ENCODE results near the gene DDX6.
A peak's percentile ranks its signal among the peaks of the same experiment; 100 is the strongest.

DNA sequence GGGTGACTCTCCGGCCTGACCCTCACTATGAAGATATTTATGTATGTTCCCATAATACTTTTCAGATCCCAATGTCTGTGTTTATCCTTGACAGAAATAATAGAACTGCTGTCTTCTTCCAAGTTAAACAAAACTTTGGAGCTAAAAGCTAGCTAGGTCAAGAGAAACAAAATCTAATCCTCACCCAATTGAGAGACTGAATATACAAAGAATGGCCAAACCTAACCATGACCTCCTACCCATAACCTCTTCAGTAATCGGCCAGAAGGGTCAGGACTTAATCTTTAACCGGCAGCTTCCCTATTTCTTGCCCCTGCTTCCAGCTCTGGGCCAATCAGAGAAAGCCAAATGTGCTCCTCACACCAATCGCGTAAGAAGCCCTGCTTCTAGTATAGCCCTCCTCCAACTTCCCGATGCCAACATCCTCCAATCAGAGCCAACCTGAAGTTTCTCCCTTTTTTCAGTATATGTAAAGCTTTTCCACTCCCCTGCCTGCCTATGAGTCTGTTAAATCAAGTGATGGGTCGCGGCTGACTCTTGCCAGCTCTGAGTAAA lies 1.7 kb upstream of the DDX6 start:
- TF ChIP-seq POLR2A (IDR thresholded peaks at IDR 0.05; ENCODE audit: low read depth) (no peak), EP300 (IDR thresholded peaks at IDR 0.05) (no peak)
- TF ChIP-seq, protein P1, sequence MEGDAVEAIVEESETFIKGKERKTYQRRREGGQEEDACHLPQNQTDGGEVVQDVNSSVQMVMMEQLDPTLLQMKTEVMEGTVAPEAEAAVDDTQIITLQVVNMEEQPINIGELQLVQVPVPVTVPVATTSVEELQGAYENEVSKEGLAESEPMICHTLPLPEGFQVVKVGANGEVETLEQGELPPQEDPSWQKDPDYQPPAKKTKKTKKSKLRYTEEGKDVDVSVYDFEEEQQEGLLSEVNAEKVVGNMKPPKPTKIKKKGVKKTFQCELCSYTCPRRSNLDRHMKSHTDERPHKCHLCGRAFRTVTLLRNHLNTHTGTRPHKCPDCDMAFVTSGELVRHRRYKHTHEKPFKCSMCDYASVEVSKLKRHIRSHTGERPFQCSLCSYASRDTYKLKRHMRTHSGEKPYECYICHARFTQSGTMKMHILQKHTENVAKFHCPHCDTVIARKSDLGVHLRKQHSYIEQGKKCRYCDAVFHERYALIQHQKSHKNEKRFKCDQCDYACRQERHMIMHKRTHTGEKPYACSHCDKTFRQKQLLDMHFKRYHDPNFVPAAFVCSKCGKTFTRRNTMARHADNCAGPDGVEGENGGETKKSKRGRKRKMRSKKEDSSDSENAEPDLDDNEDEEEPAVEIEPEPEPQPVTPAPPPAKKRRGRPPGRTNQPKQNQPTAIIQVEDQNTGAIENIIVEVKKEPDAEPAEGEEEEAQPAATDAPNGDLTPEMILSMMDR (IDR thresholded peaks at IDR 0.05): peak in 1 of 3 experiments; percentile 12

Data from esophagus muscularis mucosa (tissue), 4 donors.